Thymus (tissue), 11 donors: ENCODE measurements around the gene NEK2. TPM values are rescaled to one million over a fixed set of nuclear protein-coding genes. Genes with fewer than 3 reads are reported as not detected.
"Not testable (repeated sequence)": the region's sequence is repeated elsewhere in the genome, so short reads cannot be mapped to it uniquely, and the experiment has no call there.

Experiments
- DNase-seq, 9 donors: peaks; one replicate each; pipeline ENCODE4 v3.0.0-alpha.2; 2013; ENCODE audit warnings: low spot score in 9 of 9, low read depth in 6 of 9, missing footprints in 1 of 9
- H3K27ac ChIP-seq, 2 donors: one replicate each; pipeline ENCODE4 v1.5.1; 2013; ENCODE audit warnings: control low read depth in 1 of 2, low read depth in 1 of 2, low read length in 1 of 2, mild to moderate bottlenecking in 1 of 2, moderate library complexity in 1 of 2
- H3K27me3 ChIP-seq, 2 donors: one replicate each; pipeline ENCODE4 v1.5.1; 2013; ENCODE audit warnings: low read length in 1 of 2; ENCODE audit not compliant: control insufficient read depth in 2 of 2, insufficient read depth in 1 of 2
- H3K36me3 ChIP-seq, 2 donors: one replicate each; pipeline ENCODE4 v1.5.1; 2013; ENCODE audit warnings: low read length in 1 of 2, mild to moderate bottlenecking in 1 of 2, moderate library complexity in 1 of 2; ENCODE audit not compliant: control insufficient read depth in 2 of 2, insufficient read depth in 2 of 2
- H3K4me1 ChIP-seq, 2 donors: one replicate each; pipeline ENCODE4 v1.5.1; 2013; ENCODE audit warnings: low read length in 2 of 2; ENCODE audit not compliant: control insufficient read depth in 2 of 2, insufficient read depth in 2 of 2
- H3K4me3 ChIP-seq, 2 donors: one replicate each; pipeline ENCODE4 v1.5.1; 2013; ENCODE audit warnings: low read length in 2 of 2, control low read depth in 1 of 2, mild to moderate bottlenecking in 1 of 2
- H3K9me3 ChIP-seq, 2 donors: one replicate each; pipeline ENCODE4 v1.5.1; 2013; ENCODE audit warnings: low read length in 1 of 2, mild to moderate bottlenecking in 1 of 2; ENCODE audit not compliant: control insufficient read depth in 2 of 2, insufficient read depth in 1 of 2
- WGBS: extraction: QIAGEN DNeasy Blood & Tissue Kit; methylation state at CpG from one replicate; pipeline ENCODE4 v1.1.7; 2013; 5-methylcytosine and 5-hydroxymethylcytosine counted together
- polyA plus RNA-seq: library from polyadenylated mRNA; stranded (reverse); fragments of 200-250 nt; gene quantifications from one replicate; pipeline ENCODE4 v1.2.3, GENCODE V29; 2013
- total RNA-seq: library from RNA; stranded (reverse); fragments of 120-200 nt; gene quantifications from one replicate; pipeline ENCODE4 v1.2.4, GENCODE V29; 2013
- donor health status: healthy.

Gene NEK2
- total and polyA plus RNA-seq, 2 donors, result 4.0 to 31.1 TPM

GRCh38 chr1:211698161-211699026, 23.0 kb upstream of the NEK2 start:
- peak overlapping the region; percentile 14 to 17 for H3K4me3 ChIP-seq
- peak; percentile 42 to 83 (median 63) for DNase-seq
- peaks cover 2 to 28% of the 10 kb centered on the region in 2 donors for H3K4me1 ChIP-seq
- WGBS, result 25% methylated on average over 29 of the region's 29 CpGs
- peaks cover 0 to 6% of the 10 kb centered on the region in 2 donors for H3K9me3 ChIP-seq
- no peak overlapping the region for H3K27ac ChIP-seq
- H3K36me3 ChIP-seq, result no peaks in the 10 kb centered on the region
- H3K27me3 ChIP-seq, result peaks cover 0 to 9% of the 10 kb centered on the region in 2 donors

- Histone ChIP-seq H3K36me3 (no peaks in the 10 kb centered on the region), H3K4me3 (no peak overlapping the region), H3K4me1 (peaks cover 2 to 28% of the 10 kb centered on the region in 2 donors), H3K9me3 (peaks cover 0 to 6% of the 10 kb centered on the region in 2 donors), H3K27me3 (peaks cover 0 to 9% of the 10 kb centered on the region in 2 donors), H3K27ac (peak overlapping the region in 1 of 2 donors; percentile 2)
- WGBS, result 63% methylated on average over 1 of the region's 1 CpG
- peak in 3 of 9 donors; percentile 27 to 66 (median 35) for DNase-seq
These were observed 21.9 kb upstream of the NEK2 start for GRCh38 chr1:211697356-211697755.

- H3K27ac ChIP-seq, result no peak overlapping the region
- H3K4me1 ChIP-seq, result peaks cover 2 to 28% of the 10 kb centered on the region in 2 donors
- DNase-seq, result peak in 1 of 9 donors; percentile 47
- no peak overlapping the region for H3K4me3 ChIP-seq
- H3K9me3 ChIP-seq, result peaks cover 0 to 6% of the 10 kb centered on the region in 2 donors
- H3K27me3 ChIP-seq, result peaks cover 0 to 9% of the 10 kb centered on the region in 2 donors
- H3K36me3 ChIP-seq, result no peaks in the 10 kb centered on the region
- 69% methylated on average over 10 of the region's 10 CpGs for WGBS
These were observed 19.9 kb upstream of the NEK2 start for GRCh38 chr1:211695135-211695816.

GRCh38 chr1:211693911-211694310, 18.5 kb upstream of the NEK2 start:
- H3K9me3 ChIP-seq, H3K27me3 ChIP-seq, H3K36me3 ChIP-seq, DNase-seq, H3K4me3 ChIP-seq, H3K27ac ChIP-seq: not testable (repeated sequence)
- peaks cover 2 to 27% of the 10 kb centered on the region in 2 donors for H3K4me1 ChIP-seq
- 98% methylated on average over 5 of the region's 5 CpGs for WGBS

- 95% methylated on average over 2 of the region's 2 CpGs for WGBS
- Histone ChIP-seq H3K36me3 (no peaks in the 10 kb centered on the region), H3K27me3 (no peaks in the 10 kb centered on the region), H3K4me1 (peaks cover 0 to 5% of the 10 kb centered on the region in 2 donors), H3K4me3 (no peak overlapping the region), H3K27ac (no peak overlapping the region), H3K9me3 (no peaks in the 10 kb centered on the region)
- DNase-seq, result no peak
These were observed 13.0 kb upstream of the NEK2 start for GRCh38 chr1:211688421-211688820.

GRCh38 chr1:211687462-211688215, 12.2 kb upstream of the NEK2 start:
- H3K36me3 ChIP-seq, result no peaks in the 10 kb centered on the region
- H3K9me3 ChIP-seq, result no peaks in the 10 kb centered on the region
- no peak overlapping the region for H3K27ac ChIP-seq
- no peak for DNase-seq
- H3K27me3 ChIP-seq, result no peaks in the 10 kb centered on the region
- H3K4me1 ChIP-seq, result peaks cover 0 to 5% of the 10 kb centered on the region in 2 donors
- no peak overlapping the region for H3K4me3 ChIP-seq
- 95% methylated on average over 16 of the region's 16 CpGs for WGBS

GRCh38 chr1:211685823-211686222, 10.4 kb upstream of the NEK2 start:
- Histone ChIP-seq H3K9me3 (no peaks in the 10 kb centered on the region), H3K27me3 (no peaks in the 10 kb centered on the region), H3K36me3 (no peaks in the 10 kb centered on the region), H3K4me1 (peaks cover 0 to 5% of the 10 kb centered on the region in 2 donors), H3K27ac (no peak overlapping the region), H3K4me3 (no peak overlapping the region)
- WGBS, result 93% methylated on average over 7 of the region's 7 CpGs
- DNase-seq, result no peak

- Histone ChIP-seq H3K4me1 (peaks cover 0 to 5% of the 10 kb centered on the region in 2 donors), H3K27ac (no peak overlapping the region)
These were observed 9.4 kb upstream of the NEK2 start for GRCh38 chr1:211684791-211685190.

More at GRCh38 chr1:211684791-211685190, 9.4 kb upstream of the NEK2 start:
- H3K36me3 ChIP-seq, result no peaks in the 10 kb centered on the region
- no peak for DNase-seq
- no peaks in the 10 kb centered on the region for H3K27me3 ChIP-seq
- 96% methylated on average over 3 of the region's 3 CpGs for WGBS
- H3K9me3 ChIP-seq, result no peaks in the 10 kb centered on the region
- no peak overlapping the region for H3K4me3 ChIP-seq
